ENCODE results near the gene CLECL1.

Gene CLECL1

GRCh38 chr12:9732921-9733461, at the start of gene CLECL1:
TSS of gene CLECL1 (minus strand) at chr12:9733097.
- no peak for DNase-seq

- no peak for DNase-seq
These were observed 48.5 kb upstream of the CLECL1 start for GRCh38 chr12:9781360-9781759.

GRCh38 chr12:9779209-9779608, 46.3 kb upstream of the CLECL1 start:
- DNase-seq = no peak

- no peak for DNase-seq
These were observed 43.9 kb upstream of the CLECL1 start for GRCh38 chr12:9776781-9777180.

GRCh38 chr12:9773216-9773877, 40.5 kb upstream of the CLECL1 start:
- DNase-seq = no peak

- DNase-seq = no peak
These were observed 30.1 kb upstream of the CLECL1 start for GRCh38 chr12:9763025-9763424.

- no peak for DNase-seq
These were observed 29.5 kb upstream of the CLECL1 start for GRCh38 chr12:9762369-9762768.

- DNase-seq = no peak
These were observed 28.5 kb upstream of the CLECL1 start for GRCh38 chr12:9761419-9761781.

GRCh38 chr12:9760699-9761418, 28.0 kb upstream of the CLECL1 start, which contains the start of gene CD69:
TSS of gene CD69 (minus strand) at chr12:9760901. CDS start at chr12:9760820, 81 bp downstream.
- no peak for DNase-seq

GRCh38 chr12:9760120-9760519, 27.2 kb upstream of the CLECL1 start:
- DNase-seq = no peak

GRCh38 chr12:9759694-9760093, 26.8 kb upstream of the CLECL1 start:
- no peak for DNase-seq

GRCh38 chr12:9758119-9758518, 25.2 kb upstream of the CLECL1 start:
- no peak for DNase-seq

- no peak for DNase-seq
These were observed 24.6 kb upstream of the CLECL1 start for GRCh38 chr12:9757433-9758025.

GRCh38 chr12:9756706-9757105, 23.8 kb upstream of the CLECL1 start:
- no peak for DNase-seq

GRCh38 chr12:9756170-9756569, 23.3 kb upstream of the CLECL1 start:
- DNase-seq = no peak

GRCh38 chr12:9755567-9755966, 22.7 kb upstream of the CLECL1 start:
- no peak for DNase-seq

- DNase-seq = no peak
These were observed 22.1 kb upstream of the CLECL1 start for GRCh38 chr12:9755035-9755434.

GRCh38 chr12:9754099-9754927, 21.4 kb upstream of the CLECL1 start:
- DNase-seq = no peak

GRCh38 chr12:9753498-9753897, 20.6 kb upstream of the CLECL1 start:
- no peak for DNase-seq

GRCh38 chr12:9753073-9753472, 20.2 kb upstream of the CLECL1 start:
- no peak for DNase-seq

- no peak for DNase-seq
These were observed 19.4 kb upstream of the CLECL1 start for GRCh38 chr12:9752145-9752933.

Data from NCI-H1930 (cell line).